HG03565 (cell line): ENCODE results near the gene MS4A10.
A peak's percentile ranks its signal among the peaks of the same experiment; 100 is the strongest.
"Not testable (repeated sequence)": the region's sequence is repeated elsewhere in the genome, so short reads cannot be mapped to it uniquely, and the experiment has no call there.

Experiments
- ATAC-seq: cut with Tn5 transposase; IDR thresholded peaks from one replicate; pipeline ENCODE4 v1.9.1; 2021; ENCODE audit warnings: mild to moderate bottlenecking, moderate library complexity; ENCODE audit not compliant: unreplicated experiment

The MS4A10 gene

GRCh38 chr11:60785136-60785535 is at the start of gene MS4A10:
TSS of gene MS4A10 (plus strand) at chr11:60785333. CDS start at chr11:60790336, 5,003 bp downstream.
- no peak for ATAC-seq

- no peak for ATAC-seq
These were observed 46.0 kb upstream of the MS4A10 start for GRCh38 chr11:60739114-60739513.

- no peak for ATAC-seq
These were observed 44.6 kb upstream of the MS4A10 start for GRCh38 chr11:60740573-60740972.

GRCh38 chr11:60741421-60741820 is 43.7 kb upstream of the MS4A10 start:
- no peak for ATAC-seq

GRCh38 chr11:60743058-60743457 is 42.1 kb upstream of the MS4A10 start:
- ATAC-seq: no peak

GRCh38 chr11:60744114-60744513 is 41.0 kb upstream of the MS4A10 start:
- ATAC-seq: no peak

GRCh38 chr11:60747359-60747873 is 37.7 kb upstream of the MS4A10 start:
- ATAC-seq: no peak

- no peak for ATAC-seq
These were observed 36.9 kb upstream of the MS4A10 start for GRCh38 chr11:60748225-60748624.

GRCh38 chr11:60748821-60749220 is 36.3 kb upstream of the MS4A10 start:
- no peak for ATAC-seq

- ATAC-seq: no peak
These were observed 34.2 kb upstream of the MS4A10 start for GRCh38 chr11:60750911-60751310.

GRCh38 chr11:60753309-60753708 is 31.8 kb upstream of the MS4A10 start:
- ATAC-seq: no peak

- no peak for ATAC-seq
These were observed 30.2 kb upstream of the MS4A10 start for GRCh38 chr11:60754887-60755286.

- ATAC-seq: no peak
These were observed 28.7 kb upstream of the MS4A10 start, which contains the start of gene MS4A15 for GRCh38 chr11:60756307-60757032. TSS of gene MS4A15 (plus strand) at chr11:60756867. CDS start at chr11:60763734, 6,867 bp downstream.

- ATAC-seq: no peak
These were observed 27.8 kb upstream of the MS4A10 start for GRCh38 chr11:60757231-60757800.

GRCh38 chr11:60758671-60759070 is 26.5 kb upstream of the MS4A10 start:
- ATAC-seq: not testable (repeated sequence)

GRCh38 chr11:60759438-60760225 is 25.5 kb upstream of the MS4A10 start:
- ATAC-seq: not testable (repeated sequence)

- no peak for ATAC-seq
These were observed 23.5 kb upstream of the MS4A10 start for GRCh38 chr11:60761436-60762190.

GRCh38 chr11:60762851-60763691 is 22.1 kb upstream of the MS4A10 start:
- ATAC-seq: peak; percentile 43

- no peak for ATAC-seq
These were observed 21.3 kb upstream of the MS4A10 start for GRCh38 chr11:60763692-60764369.
